CD14-positive monocyte (primary cell): ENCODE results near the gene TIGD2. TPM values are rescaled to one million over a fixed set of nuclear protein-coding genes. Genes with fewer than 3 reads are reported as not detected.

Experiments
- DNase-seq, 3 donors: peaks; one replicate each; pipeline ENCODE4 v3.0.0-alpha.2; 2011 to 2022
- H2AFZ ChIP-seq: 2 replicates; pipeline ENCODE4 v1.6.0; 2012; ENCODE audit warnings: mild to moderate bottlenecking, low read depth, low read length, inconsistent platforms; ENCODE audit not compliant: insufficient read depth, poor library complexity, severe bottlenecking
- H3K27ac ChIP-seq, 2 donors: 1 replicate in 1 of 2; 2 replicates in 1 of 2; pipeline ENCODE4 v1.5.1; 2012 to 2013; ENCODE audit warnings: low read length in 2 of 2, control low read depth in 1 of 2, inconsistent platforms in 1 of 2, low read depth in 1 of 2, mild to moderate bottlenecking in 1 of 2
- H3K27me3 ChIP-seq, 2 donors: one replicate each; pipeline versions ENCODE4 v1.6.0 to v1.6.1; 2011 to 2013; ENCODE audit warnings: low read length in 2 of 2; ENCODE audit not compliant: control insufficient read depth in 2 of 2, insufficient read depth in 2 of 2
- H3K36me3 ChIP-seq, 2 donors: replicated peaks in 1 of 2; 1 replicate in 1 of 2; 2 replicates in 1 of 2; pipeline versions ENCODE4 v1.5.1 to v1.6.1; 2012 to 2013; ENCODE audit warnings: low read length in 2 of 2, control low read depth in 1 of 2, inconsistent platforms in 1 of 2, mild to moderate bottlenecking in 1 of 2; ENCODE audit not compliant: insufficient read depth in 2 of 2, control insufficient read depth in 1 of 2
- H3K4me1 ChIP-seq, 2 donors: 1 replicate in 1 of 2; 2 replicates in 1 of 2; pipeline versions ENCODE4 v1.5.1 to v1.6.1; 2012 to 2013; ENCODE audit warnings: low read length in 2 of 2, control low read depth in 1 of 2, inconsistent platforms in 1 of 2, mild to moderate bottlenecking in 1 of 2, moderate library complexity in 1 of 2; ENCODE audit not compliant: insufficient read depth in 2 of 2, control insufficient read depth in 1 of 2
- H3K4me2 ChIP-seq: replicated peaks from 2 replicates; pipeline ENCODE3; 2012; ENCODE audit warnings: low read length, moderate library complexity, mild to moderate bottlenecking; ENCODE audit not compliant: poor library complexity, severe bottlenecking; ENCODE audit errors: extremely low read depth
- H3K4me3 ChIP-seq, 3 experiments: fragments of 200-600 bp in 1 of 3; sonication (generic) in 1 of 3; replicated peaks in 1 of 3; 1 replicate in 2 of 3; 2 replicates in 1 of 3; pipeline ENCODE4 v1.5.1; 2011 to 2013; ENCODE audit warnings: low read length in 3 of 3, mild to moderate bottlenecking in 3 of 3, control low read depth in 2 of 3, low read depth in 2 of 3, inconsistent platforms in 1 of 3, moderate library complexity in 1 of 3
- H3K79me2 ChIP-seq: 2 replicates; pipeline ENCODE4 v1.6.0; 2012; ENCODE audit warnings: mild to moderate bottlenecking, control low read depth, inconsistent platforms, low read length, moderate library complexity; ENCODE audit not compliant: insufficient read depth
- H3K9ac ChIP-seq: 2 replicates; pipeline ENCODE4 v1.6.0; 2017; ENCODE audit warnings: low read length, mild to moderate bottlenecking; ENCODE audit not compliant: insufficient read depth, poor library complexity, severe bottlenecking
- H3K9me3 ChIP-seq, 2 donors: replicated peaks in 1 of 2; 1 replicate in 1 of 2; 2 replicates in 1 of 2; pipeline versions ENCODE4 v1.5.1 to v1.6.1; 2012 to 2013; ENCODE audit warnings: low read length in 2 of 2, control low read depth in 1 of 2; ENCODE audit not compliant: control insufficient read depth in 1 of 2, insufficient read depth in 1 of 2
- H4K20me1 ChIP-seq: 2 replicates; pipeline ENCODE4 v1.6.0; 2012; ENCODE audit warnings: mild to moderate bottlenecking, low read length, control low read depth, moderate library complexity; ENCODE audit not compliant: insufficient read depth
- H3K27ac Mint-ChIP-seq, 7 donors: one replicate each; pipeline ENCODE4 v1.8.0; 2020; ENCODE audit warnings: mild to moderate bottlenecking in 7 of 7, mixed read lengths in 7 of 7, moderate library complexity in 6 of 7, inconsistent platforms in 2 of 7
- H3K27me3 Mint-ChIP-seq, 3 donors: one replicate each; pipeline ENCODE4 v1.8.0; 2021 to 2022; ENCODE audit warnings: low read depth in 3 of 3, mild to moderate bottlenecking in 3 of 3, mixed read lengths in 3 of 3, moderate library complexity in 3 of 3, inconsistent platforms in 1 of 3
- H3K36me3 Mint-ChIP-seq, 2 donors: one replicate each; pipeline ENCODE4 v1.8.0; 2020; ENCODE audit warnings: mixed read lengths in 2 of 2, inconsistent platforms in 1 of 2, mild to moderate bottlenecking in 1 of 2
- H3K4me1 Mint-ChIP-seq: one replicate; pipeline ENCODE4 v1.8.0; 2020; ENCODE audit warnings: mild to moderate bottlenecking, mixed read lengths
- H3K4me3 Mint-ChIP-seq, 2 donors: one replicate each; pipeline ENCODE4 v1.8.0; 2020; ENCODE audit warnings: mild to moderate bottlenecking in 2 of 2, mixed read lengths in 2 of 2, moderate library complexity in 1 of 2
- H3K9me3 Mint-ChIP-seq, 7 donors: one replicate each; pipeline ENCODE4 v1.8.0; 2020 to 2022; ENCODE audit warnings: mixed read lengths in 7 of 7, mild to moderate bottlenecking in 6 of 7, moderate library complexity in 6 of 7, inconsistent platforms in 2 of 7
- WGBS: methylation state at CpG from one replicate; pipeline ENCODE4 v1.1.5; 2013; ENCODE audit warnings: missing lambda C conversion rate; ENCODE audit not compliant: insufficient coverage; 5-methylcytosine and 5-hydroxymethylcytosine counted together
- intact Hi-C, 2 donors: fragments of 100-400 bp; cut with micrococcal nuclease; formaldehyde crosslinking; loops; one replicate each; pipeline versions ENCODE4 v1.15.0 to v1.15.1; 2023
- polyA plus RNA-seq, 3 donors: library from polyadenylated mRNA; depleted of rRNA in 1 of 3; unstranded in 2 of 3; stranded (reverse) in 1 of 3; fragments of 300-500 nt in 2 of 3; fragments of >200 nt in 1 of 3; fragmentation: Illumina TruSeq in 2 of 3; gene quantifications; 1 replicate in 2 of 3; 2 replicates in 1 of 3; pipeline ENCODE4 v1.2.3, GENCODE V29; 2012 to 2021
- TF ChIP-seq, protein P1 (sequence below): fragments of 200-600 bp; IDR thresholded peaks from one replicate; pipeline ENCODE4 v1.8.0; 2022; ENCODE audit warnings: antibody characterized with exemption, mild to moderate bottlenecking

The TIGD2 gene
- polyA plus RNA-seq, 3 donors, result 1.00 to 2.4 (median 2.1) TPM

DNA sequence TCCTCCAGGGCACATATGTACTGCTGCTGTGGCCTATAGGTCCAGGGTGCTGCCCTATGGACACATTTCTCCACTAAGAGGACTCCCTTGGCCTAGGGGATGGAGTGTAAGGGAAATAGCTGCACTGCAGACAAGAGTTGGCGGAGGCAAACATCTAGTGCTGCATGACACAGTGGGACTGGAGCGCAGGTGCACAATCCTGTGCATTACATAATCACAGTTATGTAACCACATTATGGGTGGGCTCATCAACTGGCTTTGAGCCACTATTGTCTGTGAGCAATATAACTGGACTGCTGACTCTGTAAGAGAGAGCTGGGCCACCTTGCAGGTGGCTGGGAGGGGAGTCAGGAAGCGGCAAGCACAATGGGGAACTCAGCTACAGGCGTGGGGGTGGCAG is 3.2 kb upstream of the TIGD2 start:
- Histone ChIP-seq H3K27ac (no peak overlapping the region), H3K27me3 (peaks cover 20 to 22% of the 10 kb centered on the region in 2 donors), H2AFZ (no peak overlapping the region), H3K9ac (no peak overlapping the region), H3K4me1 (peaks cover 15 to 22% of the 10 kb centered on the region in 2 donors), H3K4me2 (no peak overlapping the region), H3K9me3 (peaks cover 4 to 7% of the 10 kb centered on the region in 2 donors), H3K4me3 (no peak overlapping the region), H3K79me2 (no peaks in the 10 kb centered on the region), H4K20me1 (no peaks in the 10 kb centered on the region), H3K36me3 (no peaks in the 10 kb centered on the region)
- Mint-ChIP-seq H3K9me3 (peaks cover 4 to 19% (median 10%) of the 10 kb centered on the region in 7 donors), H3K36me3 (peaks cover under 1 to 10% of the 10 kb centered on the region in 2 donors), H3K27me3 (peaks cover 19 to 30% (median 24%) of the 10 kb centered on the region in 3 donors), H3K27ac (no peak overlapping the region), H3K4me1 (peaks cover 22% of the 10 kb centered on the region), H3K4me3 (no peak overlapping the region)
- intact Hi-C loops, result loop anchor here in 1 of 2 donors (10.0 kb wide), 1 partner anchor 293 kb away; no protein-coding TSS in a partner anchor
- DNase-seq, result no peak
- 100% methylated on average over 2 of the region's 4 CpGs for WGBS
- TF ChIP-seq, protein P1, sequence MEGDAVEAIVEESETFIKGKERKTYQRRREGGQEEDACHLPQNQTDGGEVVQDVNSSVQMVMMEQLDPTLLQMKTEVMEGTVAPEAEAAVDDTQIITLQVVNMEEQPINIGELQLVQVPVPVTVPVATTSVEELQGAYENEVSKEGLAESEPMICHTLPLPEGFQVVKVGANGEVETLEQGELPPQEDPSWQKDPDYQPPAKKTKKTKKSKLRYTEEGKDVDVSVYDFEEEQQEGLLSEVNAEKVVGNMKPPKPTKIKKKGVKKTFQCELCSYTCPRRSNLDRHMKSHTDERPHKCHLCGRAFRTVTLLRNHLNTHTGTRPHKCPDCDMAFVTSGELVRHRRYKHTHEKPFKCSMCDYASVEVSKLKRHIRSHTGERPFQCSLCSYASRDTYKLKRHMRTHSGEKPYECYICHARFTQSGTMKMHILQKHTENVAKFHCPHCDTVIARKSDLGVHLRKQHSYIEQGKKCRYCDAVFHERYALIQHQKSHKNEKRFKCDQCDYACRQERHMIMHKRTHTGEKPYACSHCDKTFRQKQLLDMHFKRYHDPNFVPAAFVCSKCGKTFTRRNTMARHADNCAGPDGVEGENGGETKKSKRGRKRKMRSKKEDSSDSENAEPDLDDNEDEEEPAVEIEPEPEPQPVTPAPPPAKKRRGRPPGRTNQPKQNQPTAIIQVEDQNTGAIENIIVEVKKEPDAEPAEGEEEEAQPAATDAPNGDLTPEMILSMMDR, result no peak

DNA sequence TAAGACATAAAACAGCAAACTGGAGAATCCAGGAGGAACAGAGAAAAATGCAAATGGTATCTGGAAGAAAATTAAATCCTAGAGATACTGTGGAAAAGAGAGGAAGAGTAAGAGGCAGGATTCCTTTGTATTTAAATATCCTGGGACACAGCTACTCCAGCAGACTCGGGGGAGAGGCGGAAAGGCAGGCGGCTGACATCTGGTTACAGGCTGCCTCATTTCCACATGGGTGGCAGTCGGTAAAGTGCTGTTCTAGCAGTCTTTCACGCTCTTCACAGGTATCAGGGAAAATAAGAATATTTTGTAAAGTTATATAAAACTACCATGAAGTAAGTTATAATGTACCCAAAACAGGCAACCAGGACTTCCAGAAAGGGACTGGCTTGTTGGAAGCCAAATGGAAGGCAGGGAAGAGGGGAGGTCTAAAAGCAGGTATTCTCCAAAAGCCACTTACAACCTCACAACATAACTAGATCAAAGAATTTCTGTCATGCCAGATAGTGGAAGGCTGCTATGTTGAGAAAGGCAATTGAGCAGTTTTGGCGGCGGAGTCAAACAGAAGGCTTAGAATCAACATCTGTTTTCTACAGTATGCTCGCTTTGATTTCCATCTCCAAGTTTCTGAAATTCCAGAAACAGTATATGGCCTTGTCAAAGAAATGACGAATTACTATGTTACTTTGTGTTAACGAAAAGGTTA is 1.3 kb upstream of the TIGD2 start:
- peak overlapping the region; percentile 92 to 95 for H3K4me3 Mint-ChIP-seq
- no peak for DNase-seq
- intact Hi-C loops, result loop anchor here (5.0 to 10.0 kb wide), 3 partner anchors 295 to 825 kb away; partner anchors contain the start of genes PPM1K (in 1 of the 2) and SNCA (in 1 of the 2)
- peaks cover 6 to 13% of the 10 kb centered on the region in 2 donors for H3K36me3 Mint-ChIP-seq
- WGBS, result 100% methylated on average over 2 of the region's 10 CpGs
- peaks cover 4 to 19% (median 10%) of the 10 kb centered on the region in 7 donors for H3K9me3 Mint-ChIP-seq
- peak overlapping the region; percentile 83 for H3K4me2 ChIP-seq
- H3K4me3 ChIP-seq, result peak overlapping the region in 1 of 3 experiments; percentile 90
- no peaks in the 10 kb centered on the region for H4K20me1 ChIP-seq
- peak overlapping the region; percentile 90 for H2AFZ ChIP-seq
- no peak overlapping the region for H3K9ac ChIP-seq
- TF ChIP-seq, protein P1, result no peak
- no peak overlapping the region for H3K27ac ChIP-seq
- peaks cover 22% of the 10 kb centered on the region for H3K4me1 Mint-ChIP-seq
- no peaks in the 10 kb centered on the region for H3K36me3 ChIP-seq
- peaks cover 19 to 30% (median 24%) of the 10 kb centered on the region in 3 donors for H3K27me3 Mint-ChIP-seq
- peaks cover 15 to 22% of the 10 kb centered on the region in 2 donors for H3K4me1 ChIP-seq
- peaks cover 20 to 22% of the 10 kb centered on the region in 2 donors for H3K27me3 ChIP-seq
- H3K9me3 ChIP-seq, result peaks cover 4 to 7% of the 10 kb centered on the region in 2 donors
- H3K79me2 ChIP-seq, result no peaks in the 10 kb centered on the region
- H3K27ac Mint-ChIP-seq, result no peak overlapping the region
